Measurements from ENCODE around the gene ZNF391.
"Not testable (repeated sequence)": the region's sequence is repeated elsewhere in the genome, so short reads cannot be mapped to it uniquely, and the experiment has no call there.

Gene ZNF391

DNA sequence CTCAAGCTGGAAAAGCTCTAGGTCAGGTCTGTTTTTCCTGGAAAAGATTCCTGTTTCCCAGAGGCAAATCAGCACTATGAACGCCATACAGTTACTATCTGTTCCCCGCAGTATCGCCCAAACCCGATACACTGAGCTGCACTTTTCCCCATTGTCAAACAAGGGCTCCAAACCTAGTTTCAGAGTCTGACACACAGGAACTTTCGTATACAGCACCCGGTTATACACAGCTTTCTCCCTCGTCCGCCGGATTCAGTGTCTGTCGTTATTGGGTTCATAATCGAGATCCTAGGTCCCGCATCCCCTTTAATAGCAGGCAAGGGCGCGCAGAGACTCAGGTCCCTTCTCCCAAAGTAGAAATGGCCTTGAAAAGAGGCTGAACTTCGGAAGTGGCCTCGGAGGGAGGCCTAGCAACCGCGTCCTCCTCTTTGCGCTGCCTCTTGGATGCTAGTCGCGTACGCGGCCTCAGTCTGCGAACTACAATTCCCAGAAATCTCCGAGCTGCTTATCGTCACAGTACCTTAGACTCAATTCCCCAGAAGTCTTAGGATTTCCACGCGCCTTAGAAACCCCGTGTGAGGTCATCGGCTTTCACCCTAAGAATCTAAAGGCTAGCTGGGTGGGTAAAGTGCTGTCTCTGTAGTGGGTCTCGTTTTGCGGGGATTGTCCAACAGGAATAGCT lies 34.2 kb downstream of the ZNF391 start:
- in situ Hi-C loops (cut with MboI; ENCODE audit: low sequenced_read_pairs) = no loop called here

DNA sequence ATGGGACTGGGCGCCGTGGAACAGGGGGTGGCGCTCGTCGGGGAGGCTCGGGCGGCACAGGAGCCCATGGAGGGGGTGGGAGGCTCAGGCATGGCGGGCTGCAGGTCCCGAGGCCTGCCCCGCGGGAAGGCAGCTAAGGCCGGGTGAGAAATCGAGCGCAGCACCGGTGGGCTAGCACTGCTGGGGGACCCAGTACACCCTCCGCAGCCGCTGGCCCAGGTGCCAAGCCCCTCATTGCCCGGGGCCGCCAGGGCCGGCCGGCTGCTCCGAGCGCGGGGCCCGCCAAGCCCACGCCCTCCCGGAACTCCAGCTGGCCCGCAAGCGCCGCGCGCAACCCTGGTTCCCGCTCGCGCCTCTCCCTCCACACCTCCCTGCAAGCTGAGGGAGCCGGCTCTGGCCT lies 36.3 kb downstream of the ZNF391 start:
- in situ Hi-C loops (cut with MboI; ENCODE audit: low sequenced_read_pairs) = not testable (repeated sequence)

DNA sequence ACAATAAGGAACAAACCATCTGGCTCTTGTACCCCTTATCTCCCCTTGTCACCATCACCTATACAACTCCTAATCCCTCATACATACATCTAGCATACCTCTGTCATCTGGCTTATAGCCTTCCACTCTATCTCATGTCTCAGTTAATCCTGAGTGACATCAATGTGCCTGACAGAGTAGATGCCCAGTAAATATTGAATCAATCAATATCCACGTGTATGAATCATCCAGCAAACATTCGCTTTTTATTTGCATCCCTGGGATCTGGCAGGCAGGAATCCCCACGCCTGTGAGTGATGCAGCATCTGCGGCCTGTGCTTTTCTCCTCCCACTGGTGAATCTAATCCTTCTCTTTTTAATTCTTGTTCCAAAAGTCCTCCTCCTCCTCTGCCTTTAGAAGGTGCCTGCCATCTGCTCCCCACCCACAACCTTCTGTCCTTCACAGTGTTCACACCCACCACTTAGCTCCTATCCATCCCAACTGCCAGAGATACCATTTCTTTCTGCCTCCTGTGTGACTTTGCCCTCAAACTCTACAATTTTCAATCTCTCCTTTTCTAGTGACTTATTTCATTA lies 37.6 kb downstream of the ZNF391 start:
- in situ Hi-C loops (cut with MboI; ENCODE audit: low sequenced_read_pairs) = no loop called here

DNA sequence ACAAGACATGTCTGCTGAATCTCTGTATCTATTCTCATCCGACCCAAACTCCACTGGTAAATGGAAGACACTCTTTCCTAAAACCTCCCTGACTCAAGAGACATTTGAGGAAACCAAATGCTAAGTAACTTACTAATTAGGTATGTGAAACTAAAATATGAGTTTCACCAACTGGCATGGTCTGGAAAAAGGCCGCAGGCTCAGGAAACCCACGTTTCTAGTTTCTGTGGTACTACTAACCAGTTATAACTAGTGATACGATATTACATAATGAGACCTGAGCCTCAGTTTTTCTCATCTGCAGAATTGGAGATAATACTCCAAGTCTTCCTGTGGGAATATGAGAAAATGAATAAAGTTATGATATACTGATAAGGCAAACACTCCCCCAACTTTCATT lies 39.9 kb downstream of the ZNF391 start:
- in situ Hi-C loops (cut with MboI; ENCODE audit: low sequenced_read_pairs) = no loop called here

DNA sequence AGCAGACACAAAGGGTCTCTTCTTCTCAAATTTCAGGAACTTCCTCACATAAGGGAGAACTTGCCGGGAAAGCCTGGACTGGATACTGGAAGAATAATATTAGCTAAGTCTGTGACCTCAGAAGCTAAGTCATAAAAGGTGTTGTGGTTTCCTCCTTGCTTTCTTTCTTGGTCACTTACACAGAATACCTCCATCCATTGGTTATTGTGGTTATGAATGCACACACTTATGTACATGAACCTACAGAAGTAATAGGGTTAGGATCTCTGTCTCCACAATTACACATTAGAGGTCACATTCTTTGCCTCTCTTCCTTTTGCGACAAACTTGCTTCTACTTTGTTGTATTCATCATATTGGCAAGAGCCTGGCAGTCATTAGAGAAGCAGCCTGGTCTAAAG lies 40.4 kb downstream of the ZNF391 start:
- in situ Hi-C loops (cut with MboI; ENCODE audit: low sequenced_read_pairs) = no loop called here

DNA sequence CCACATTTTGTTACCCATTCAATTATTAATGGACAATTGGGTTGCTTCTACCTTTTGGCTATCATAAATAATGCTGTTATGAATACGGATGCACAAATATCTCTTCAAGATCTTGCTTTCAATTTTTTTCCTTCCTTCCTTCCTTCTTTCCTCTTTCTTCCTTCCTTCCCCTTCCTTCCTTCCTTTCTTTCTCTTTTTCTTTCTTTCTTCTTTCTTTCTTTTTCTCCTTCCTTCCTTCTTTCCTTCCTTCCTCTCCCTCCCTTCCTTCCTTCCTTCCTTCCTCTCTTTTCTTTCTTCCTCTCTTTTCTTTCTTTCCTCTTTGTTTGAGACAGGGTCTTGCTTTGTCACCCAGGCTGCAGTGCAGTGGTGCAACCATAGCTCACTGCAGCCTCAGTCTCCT lies 45.2 kb downstream of the ZNF391 start:
- in situ Hi-C loops (cut with MboI; ENCODE audit: low sequenced_read_pairs) = no loop called here

DNA sequence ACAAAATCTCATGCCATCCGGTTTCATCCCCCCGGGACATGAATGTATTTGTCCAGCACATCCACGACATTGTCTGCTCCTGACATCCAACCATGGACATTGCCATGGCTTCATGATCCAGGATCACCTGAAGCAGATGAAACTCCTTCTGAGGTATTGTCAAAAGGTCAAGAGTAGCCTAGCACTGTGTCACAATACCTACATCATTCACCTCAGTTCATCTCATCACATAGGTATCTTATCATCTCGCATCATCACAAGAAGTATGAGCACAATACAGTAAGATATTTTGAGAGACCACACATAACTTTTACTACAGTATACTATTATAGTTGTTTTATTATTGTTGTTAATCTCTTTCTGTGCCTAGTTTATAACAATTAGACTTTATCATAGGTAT lies 50.8 kb downstream of the ZNF391 start:
- in situ Hi-C loops (cut with MboI; ENCODE audit: low sequenced_read_pairs) = no loop called here

DNA sequence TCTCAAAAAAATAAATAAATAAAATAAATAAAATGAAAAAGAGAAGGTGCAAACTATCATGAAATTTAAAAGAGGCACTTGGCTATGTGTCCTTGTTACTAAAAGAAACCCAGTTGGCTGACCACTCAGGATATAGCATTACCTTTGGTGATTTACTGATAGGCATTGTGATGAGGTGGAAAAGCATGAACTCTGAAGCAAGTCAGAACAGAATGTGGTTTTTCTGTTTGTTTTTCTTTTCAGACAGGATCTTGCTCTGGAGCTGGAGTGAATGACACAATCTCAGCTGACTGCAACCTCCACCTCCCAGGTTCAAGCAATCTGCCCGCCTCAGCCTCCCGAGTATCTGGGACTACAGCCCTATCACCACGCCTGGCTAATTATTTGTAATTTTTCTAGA lies 52.4 kb downstream of the ZNF391 start:
- in situ Hi-C loops (cut with MboI; ENCODE audit: low sequenced_read_pairs) = no loop called here

DNA sequence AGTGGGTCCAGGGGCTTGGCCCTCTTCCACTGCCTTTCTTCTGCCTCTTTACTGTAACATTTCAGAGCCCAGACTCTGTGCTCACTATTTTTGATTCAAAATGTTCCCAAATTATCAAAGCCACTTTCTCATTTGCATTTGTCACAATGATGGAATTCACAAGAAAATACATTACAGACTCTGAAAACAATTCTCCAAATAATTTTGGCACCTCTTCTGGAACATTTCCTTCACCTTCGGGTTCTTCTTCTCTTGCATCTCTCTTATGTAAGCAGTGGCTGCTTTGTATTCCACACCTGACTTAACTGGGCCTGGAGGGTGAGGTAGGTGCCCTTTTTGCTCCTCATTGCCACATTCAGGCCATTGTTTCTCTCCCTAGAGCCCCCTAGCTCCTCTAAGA lies 54.4 kb downstream of the ZNF391 start:
- in situ Hi-C loops (cut with MboI; ENCODE audit: low sequenced_read_pairs) = no loop called here

DNA sequence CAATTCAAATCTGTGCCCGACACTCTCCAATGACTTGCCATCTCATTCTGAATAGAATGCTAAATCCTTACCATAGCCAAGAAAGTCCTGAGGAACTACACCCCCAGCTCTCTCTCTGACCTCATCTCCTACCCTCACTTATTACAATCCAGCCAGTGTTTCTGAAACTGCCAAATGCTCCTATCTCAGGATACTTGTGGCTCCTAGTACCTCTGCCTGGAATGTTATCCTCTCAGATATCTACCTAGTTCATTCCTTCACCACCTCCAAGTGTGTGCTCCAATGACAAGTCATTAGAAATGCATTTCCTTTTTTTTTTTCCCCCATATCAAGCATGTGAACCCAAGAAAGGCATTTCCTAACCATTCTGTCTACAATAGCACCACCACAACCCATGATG lies 59.9 kb downstream of the ZNF391 start:
- in situ Hi-C loops (cut with MboI; ENCODE audit: low sequenced_read_pairs) = no loop called here

DNA sequence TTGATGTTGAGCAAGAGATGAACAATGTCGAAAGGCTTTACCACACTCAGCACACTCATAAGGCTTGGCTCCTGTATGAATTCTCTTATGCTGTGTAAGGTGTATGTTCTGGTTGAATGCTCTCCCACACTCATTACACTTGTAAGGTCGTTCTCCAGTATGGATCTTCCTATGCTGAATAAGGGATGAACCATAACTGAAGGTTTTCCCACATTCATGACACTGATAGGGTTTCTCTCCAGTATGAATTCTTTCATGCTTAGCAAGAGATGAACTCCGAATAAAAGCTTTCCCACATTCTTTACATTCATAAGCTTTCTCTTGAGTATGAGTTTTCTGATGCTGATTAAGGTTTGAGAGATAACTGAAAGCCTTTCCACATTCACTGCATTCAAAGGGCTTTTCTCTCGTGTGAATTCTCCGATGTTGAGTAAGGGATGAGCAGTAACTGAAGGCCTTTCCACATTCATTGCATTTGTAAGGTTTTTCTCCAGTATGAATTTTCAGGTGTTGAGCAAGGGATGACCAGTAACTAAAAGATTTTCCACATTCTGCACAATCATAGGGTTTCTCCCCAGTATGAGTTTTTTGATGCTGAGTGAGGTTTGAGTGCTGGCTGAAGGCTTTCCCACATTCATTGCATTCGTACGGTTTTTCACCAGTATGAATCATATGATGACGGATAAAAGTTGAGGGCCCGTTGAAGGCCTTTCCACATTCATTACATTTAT lies 63.3 kb downstream of the ZNF391 start:
- in situ Hi-C loops (cut with MboI; ENCODE audit: low sequenced_read_pairs) = no loop called here

DNA sequence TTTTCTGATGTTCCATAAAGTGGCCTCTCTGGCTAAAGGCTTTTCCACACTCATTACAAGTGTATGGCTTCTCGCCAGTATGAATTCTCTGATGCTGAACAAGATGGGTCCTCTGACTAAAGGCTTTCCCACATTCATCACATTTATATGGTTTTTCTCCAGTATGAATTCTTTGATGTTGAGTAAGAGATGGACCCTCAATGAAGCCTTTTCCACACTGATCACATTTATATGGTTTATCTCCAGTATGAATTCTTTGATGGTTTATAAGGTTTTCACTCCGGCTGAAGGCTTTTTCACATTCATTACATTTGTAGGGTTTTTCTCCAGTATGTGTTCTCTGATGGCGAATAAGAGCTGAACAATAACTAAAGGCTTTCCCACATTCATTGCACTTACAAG lies 63.9 kb downstream of the ZNF391 start:
- in situ Hi-C loops (cut with MboI; ENCODE audit: low sequenced_read_pairs) = no loop called here
